HG03060 (cell line): Measurements from ENCODE around the gene C1orf210.

Source experiments
- ATAC-seq: cut with Tn5 transposase; IDR thresholded peaks from one replicate; pipeline ENCODE4 v1.9.1; 2021; ENCODE audit warnings: low read depth, moderate number of reproducible peaks; ENCODE audit not compliant: unreplicated experiment

Gene C1orf210

DNA sequence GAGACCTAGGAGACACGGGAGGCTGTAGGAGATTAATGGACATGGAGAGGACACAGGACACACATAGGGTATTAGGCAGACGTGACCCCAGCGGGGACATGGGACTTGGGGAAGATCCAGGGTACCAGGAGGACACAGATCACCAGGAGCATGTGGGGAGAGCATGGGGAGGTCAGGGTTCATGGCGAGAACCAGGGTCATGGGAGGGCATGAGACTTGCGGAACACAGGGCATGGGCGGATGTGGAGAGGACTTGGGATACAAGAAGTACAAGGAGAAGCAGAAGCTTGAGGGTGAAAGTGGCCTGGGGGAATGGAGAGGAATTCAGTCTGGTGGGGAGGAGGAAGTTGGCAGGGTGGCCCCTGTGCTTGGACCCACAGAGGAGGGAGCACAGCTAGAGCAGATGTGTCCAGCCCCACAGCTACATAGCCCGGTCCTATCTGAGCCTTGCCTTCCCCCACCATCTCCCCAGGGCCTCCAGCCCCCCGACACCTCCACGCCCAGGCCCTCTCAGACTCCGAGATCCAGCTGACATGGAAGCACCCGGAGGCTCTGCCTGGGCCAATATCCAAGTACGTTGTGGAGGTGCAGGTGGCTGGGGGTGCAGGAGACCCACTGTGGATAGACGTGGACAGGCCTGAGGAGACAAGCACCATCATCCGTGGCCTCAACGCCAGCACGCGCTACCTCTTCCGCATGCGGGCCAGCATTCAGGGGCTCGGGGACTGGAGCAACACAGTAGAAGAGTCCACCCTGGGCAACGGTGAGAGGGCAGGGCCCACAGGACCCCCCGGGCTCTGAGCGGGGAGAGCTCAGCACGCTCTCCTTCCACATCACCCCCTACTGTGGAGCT, 27.5 kb upstream of the C1orf210 start:
- no peak for ATAC-seq

DNA sequence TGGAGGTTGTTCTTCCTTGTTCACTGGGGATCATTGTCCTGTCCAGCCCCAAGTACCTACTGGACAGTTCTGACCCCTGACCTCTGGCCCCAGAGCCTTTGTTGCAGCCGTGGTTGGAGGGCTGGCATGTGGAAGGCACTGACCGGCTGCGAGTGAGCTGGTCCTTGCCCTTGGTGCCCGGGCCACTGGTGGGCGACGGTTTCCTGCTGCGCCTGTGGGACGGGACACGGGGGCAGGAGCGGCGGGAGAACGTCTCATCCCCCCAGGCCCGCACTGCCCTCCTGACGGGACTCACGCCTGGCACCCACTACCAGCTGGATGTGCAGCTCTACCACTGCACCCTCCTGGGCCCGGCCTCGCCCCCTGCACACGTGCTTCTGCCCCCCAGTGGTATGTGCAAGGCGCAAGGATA, 26.8 kb upstream of the C1orf210 start:
- no peak for ATAC-seq

DNA sequence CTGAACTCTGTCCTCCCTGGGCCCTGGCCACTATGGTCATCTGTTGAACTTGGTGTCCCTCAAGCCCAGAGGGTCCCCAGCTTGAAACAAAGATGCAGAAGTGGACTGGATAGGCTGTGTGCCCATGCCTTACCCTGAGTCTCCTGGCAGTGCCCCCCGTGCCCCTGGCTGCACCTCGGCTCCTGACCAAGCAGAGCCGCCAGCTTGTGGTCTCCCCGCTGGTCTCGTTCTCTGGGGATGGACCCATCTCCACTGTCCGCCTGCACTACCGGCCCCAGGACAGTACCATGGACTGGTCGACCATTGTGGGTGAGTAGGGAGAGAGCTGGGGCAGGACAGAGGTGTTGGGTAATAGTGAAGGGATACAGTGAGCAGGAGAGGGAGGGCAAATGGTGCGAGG, 26.1 kb upstream of the C1orf210 start:
- no peak for ATAC-seq

DNA sequence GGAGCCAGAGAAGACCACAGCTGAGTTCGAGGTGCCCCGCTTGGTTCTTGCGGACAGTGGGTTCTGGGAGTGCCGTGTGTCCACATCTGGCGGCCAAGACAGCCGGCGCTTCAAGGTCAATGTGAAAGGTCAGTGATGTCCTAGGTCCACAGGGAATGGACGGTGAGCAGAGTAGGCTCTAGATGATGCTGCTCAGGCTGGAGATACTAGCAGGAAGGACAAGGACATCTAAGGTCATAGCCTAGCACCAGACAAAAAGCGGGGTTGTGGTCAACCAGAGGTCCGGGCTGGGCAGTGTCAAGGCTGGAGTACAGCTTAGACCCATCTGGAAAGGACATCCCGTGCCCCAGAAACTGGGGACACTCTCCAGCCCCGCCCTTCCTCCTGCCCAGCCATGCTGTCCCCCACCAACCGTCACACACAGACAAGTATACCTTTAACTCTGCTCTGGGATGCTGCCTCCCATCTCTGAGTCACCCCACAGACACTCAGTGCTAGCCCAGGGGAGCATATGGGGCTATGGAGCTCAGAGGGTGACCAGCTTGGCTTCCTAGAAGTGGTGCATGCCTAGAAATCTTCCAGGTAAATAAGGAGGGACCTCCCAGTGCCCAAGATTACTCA, 24.1 kb upstream of the C1orf210 start:
- ATAC-seq = no peak

DNA sequence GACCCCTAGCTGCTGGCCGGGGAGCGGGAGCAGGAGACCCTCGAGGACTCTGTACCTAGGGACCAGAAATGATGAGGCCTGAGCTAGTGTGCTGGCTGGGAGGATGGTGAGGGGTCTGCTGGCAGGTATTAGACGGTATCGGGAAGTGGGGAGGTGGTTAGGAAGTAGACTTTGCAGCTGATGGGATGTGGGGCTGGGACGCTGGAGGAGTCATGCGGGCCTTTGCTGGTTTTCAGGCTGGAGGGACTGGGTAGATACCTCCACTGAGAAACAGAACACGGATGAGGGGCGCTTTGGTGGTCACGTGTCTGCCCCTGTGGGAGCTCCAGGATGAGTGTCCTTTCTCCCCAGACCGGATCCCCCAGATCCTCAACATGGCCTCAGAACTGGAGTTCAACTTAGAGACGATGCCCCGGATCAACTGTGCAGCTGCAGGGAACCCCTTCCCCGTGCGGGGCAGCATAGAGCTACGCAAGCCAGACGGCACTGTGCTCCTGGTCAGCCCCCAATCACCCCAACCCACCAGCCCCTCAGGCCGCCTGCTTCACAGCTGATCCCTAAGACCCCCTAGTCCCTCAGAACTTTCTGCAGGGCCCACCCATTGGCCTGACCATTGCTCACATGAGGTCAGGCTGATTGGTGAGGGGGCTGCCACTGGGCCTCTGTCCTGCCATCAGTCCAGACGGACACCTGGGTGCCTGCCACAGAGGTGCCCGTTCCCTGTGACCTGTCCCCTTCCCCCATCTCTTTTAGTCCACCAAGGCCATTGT, 23.4 kb upstream of the C1orf210 start:
- ATAC-seq = no peak

DNA sequence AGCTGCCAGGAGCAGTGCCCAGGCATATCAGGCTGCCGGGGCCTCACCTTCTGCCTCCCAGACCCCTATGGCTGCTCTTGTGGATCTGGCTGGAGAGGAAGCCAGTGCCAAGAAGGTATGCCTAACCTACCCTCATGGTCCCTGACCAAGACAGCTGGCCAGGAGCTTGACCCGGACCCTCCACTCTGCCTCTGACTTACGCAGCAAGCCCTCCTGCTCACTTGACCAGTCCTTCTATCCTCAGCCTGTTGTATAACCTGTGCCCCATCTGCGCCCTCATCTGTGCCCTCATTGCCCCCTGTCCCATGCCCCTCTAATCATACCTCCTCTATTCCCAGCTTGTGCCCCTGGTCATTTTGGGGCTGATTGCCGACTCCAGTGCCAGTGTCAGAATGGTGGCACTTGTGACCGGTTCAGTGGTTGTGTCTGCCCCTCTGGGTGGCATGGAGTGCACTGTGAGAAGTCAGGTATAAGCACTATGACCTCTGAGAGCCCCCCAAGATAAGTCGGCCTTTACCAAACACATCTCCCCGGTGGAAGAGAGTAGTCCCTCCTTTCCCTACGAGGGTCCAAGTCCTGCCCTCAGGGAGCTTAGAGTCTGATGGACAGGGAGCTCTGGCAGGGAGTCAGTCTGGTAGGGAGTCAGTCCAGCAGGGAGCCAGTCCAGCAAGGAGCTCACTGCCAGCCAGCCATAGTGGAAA, 22.2 kb upstream of the C1orf210 start:
- ATAC-seq = no peak

DNA sequence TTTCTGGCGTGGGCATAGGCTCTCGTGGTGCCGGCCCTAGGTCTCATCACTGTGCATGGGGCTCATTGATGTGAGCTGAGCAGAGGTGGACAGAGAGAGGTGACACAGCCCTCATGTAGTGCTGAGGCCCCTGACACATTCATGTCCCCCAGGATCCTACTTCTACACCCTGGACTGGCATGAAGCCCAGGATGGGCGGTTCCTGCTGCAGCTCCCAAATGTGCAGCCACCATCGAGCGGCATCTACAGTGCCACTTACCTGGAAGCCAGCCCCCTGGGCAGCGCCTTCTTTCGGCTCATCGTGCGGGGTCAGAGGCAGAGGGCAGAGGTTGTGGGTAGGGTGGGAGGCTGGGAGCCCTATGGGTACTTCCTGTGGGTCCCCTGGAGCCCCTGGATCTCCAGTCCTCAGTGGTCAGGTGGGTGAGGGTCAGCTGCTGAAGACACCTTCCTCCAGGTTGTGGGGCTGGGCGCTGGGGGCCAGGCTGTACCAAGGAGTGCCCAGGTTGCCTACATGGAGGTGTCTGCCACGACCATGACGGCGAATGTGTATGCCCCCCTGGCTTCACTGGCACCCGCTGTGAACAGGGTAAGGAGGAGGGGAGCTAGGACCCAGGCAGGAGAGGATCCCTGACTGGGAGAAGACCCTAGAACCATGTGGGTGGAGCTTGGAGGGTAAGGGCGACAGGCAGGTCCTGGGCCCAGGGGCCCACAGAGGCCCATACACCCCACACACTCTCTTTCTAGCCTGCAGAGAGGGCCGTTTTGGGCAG, 21.5 kb upstream of the C1orf210 start:
- no peak for ATAC-seq

DNA sequence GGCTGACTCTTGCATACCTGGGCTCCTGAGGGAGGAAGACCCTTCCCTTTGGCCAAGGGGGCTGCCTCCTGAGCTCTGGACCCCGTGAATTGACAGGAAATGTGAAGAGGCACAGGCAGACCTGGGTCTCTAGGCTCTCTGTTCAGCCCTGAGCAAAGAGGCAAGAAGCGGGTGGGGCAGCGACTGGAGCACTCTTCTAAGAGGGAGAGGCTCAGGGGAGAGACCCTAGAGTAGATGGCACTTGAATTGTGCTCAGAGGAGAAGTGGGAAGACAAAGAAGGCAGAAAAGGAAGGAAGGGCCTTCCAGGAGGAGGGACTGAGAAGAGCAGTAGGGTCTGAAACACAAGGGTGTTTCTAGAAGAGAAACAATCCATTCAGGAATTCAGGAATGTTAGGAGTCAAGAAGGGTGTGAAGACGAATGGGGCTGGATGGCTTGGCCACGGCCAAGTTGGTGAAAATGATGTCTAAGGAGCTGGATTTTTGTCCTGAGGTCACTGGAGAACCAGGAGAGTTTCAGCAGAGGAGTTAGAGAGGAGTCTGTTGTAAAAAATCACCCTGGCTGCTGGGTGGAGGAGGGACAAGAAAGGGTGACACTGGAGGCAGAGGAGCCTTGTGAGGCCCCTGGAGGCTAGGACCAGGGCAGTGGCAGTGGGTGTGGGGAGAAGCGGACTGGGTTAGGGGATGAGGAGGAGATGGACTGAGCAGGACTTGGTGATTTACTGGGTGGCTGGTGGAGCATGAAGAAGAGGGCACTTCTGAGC, 20.7 kb upstream of the C1orf210 start:
- no peak for ATAC-seq

DNA sequence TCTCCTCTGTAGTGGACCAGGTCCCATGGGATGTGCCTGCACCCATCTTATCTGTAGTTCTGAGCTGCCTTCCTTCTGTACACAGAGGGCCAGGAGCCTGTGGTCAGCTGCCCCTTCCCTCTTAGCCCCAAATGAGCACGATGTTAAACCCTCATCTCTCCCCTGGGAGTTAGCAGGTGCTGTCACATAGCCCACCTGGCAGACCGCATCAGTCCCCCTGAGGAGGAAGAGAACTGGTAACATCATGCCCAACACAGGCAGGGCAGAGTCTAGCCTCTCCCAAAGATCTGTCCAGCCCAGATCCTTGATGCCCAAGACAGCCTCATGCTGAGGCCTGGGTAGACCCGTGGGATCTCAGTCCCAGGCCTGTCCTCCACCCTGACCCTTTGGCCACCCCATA, 20.1 kb upstream of the C1orf210 start:
- no peak for ATAC-seq

DNA sequence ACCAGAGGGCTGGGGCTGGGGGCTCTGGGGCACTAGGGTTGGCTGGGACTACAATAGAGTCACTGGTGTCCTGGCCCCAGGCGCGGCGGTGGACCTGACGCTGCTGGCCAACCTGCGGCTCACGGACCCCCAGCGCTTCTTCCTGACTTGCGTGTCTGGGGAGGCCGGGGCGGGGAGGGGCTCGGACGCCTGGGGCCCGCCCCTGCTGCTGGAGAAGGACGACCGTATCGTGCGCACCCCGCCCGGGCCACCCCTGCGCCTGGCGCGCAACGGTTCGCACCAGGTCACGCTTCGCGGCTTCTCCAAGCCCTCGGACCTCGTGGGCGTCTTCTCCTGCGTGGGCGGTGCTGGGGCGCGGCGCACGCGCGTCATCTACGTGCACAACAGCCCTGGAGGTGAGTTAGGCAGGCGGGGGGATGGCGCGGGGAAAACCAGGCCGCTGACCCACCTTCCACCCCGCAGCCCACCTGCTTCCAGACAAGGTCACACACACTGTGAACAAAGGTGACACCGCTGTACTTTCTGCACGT, 19.5 kb upstream of the C1orf210 start:
- no peak for ATAC-seq

DNA sequence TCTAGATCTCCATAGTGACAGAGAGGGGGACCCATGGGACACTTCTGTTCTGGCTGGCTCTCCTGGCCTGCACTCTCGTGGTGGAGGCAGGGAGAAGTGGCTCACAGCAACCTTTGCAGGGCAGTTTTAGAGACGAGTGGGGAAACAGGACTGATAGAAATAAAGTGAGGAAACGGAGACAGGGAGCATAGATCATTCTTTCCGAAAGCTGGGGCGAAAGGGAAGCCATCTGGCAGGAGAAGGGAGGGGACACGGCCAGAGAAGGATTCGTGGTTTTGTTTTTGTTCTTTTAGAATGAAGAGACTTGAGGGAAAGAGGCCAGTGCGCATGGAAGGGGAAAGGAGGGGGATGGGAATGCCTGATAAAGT, 18.9 kb upstream of the C1orf210 start:
- ATAC-seq = no peak

DNA sequence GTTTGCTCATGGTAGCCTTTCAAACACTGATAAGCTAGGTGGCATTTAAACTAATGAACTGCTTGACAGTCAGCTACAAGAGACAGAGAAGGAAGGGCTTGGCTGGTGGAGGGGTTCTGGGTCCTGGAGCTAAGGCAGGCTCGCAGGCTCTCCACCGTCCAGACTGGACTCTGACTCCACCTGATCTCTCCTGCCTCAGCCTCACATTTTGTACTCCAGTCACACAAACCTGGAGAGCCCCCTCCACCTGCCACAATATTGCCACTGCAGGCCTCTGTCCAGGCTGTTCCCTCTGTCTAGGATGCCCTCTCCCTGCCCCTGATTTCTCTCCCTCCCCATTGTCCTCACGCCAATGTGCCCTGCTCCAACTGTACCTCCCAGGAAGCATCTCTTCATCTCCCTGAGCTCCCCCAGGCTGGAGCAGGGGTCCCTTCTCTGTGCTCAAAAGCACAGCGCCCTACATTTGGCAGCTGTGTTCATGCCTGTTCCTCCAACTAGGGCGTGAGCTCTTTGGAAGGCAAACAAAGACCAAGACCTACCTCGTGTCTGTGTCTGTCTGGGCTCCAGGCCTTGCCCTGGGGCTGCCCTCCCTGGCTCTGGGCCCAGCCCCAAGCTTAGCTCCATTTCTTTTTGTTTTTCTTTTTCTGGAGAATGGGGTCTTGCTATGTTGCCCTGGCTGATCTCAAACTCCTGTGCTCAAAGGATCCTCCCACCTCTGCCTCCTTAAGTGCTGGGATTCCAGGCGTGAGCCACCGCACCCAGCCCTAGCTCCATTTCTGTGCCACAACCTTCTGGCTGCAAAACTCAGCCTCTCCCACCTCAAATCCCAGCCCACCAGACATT, 18.3 kb upstream of the C1orf210 start:
- ATAC-seq = no peak

DNA sequence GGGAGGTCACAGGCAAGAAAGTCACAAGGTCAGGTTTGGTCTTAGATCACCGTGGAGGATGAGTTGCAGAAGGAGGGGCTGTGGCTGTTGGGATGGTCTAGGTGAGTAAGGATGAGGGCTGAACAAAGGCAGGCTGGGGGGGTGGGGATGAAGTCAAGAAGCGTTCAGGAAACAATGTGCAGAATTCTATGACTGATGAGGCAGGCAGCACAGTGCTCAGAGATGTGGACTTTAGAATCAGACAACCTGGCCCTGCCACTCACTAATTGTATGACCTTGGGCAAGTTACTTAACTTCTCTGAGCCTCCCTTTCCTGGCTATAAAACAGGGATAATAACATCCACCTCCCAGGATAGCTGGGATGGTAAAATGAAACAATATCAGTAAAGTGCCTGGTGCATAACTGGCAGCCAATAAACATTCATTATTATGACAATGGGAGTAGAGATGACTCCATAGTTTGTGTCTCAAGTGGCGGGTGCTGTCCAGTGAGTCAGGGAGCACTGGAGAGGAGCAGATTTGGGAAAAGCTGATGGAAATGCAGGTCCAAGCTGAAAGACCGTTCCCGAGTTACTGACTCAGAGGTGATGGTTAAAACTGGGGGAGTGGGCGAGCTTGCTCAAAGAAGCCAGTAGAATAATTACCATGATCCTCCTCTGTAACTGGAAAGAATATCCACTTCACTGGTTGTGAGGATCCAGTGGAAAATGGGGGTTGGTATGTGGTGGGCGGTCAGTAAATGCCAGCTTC, 17.5 kb upstream of the C1orf210 start:
- ATAC-seq = no peak

DNA sequence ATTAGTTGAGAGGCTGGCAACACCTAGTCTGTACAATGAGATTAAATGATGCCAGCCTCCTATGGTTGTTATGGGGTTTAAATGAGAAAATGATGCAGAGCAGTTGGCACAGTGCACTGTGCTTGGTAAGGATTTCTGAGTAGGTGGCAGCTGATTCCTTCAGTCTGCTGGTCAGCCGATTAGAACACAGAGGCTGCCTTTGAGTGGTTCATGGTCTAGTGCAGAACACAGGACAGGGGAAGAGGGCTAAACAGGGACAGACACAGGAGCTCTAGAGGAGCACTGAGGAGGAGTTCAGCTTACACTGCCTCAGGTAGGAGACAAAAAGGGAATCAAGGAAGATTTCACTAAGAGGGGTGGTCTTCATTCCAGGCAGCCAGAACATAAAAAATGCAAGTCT, 16.8 kb upstream of the C1orf210 start:
- no peak for ATAC-seq

DNA sequence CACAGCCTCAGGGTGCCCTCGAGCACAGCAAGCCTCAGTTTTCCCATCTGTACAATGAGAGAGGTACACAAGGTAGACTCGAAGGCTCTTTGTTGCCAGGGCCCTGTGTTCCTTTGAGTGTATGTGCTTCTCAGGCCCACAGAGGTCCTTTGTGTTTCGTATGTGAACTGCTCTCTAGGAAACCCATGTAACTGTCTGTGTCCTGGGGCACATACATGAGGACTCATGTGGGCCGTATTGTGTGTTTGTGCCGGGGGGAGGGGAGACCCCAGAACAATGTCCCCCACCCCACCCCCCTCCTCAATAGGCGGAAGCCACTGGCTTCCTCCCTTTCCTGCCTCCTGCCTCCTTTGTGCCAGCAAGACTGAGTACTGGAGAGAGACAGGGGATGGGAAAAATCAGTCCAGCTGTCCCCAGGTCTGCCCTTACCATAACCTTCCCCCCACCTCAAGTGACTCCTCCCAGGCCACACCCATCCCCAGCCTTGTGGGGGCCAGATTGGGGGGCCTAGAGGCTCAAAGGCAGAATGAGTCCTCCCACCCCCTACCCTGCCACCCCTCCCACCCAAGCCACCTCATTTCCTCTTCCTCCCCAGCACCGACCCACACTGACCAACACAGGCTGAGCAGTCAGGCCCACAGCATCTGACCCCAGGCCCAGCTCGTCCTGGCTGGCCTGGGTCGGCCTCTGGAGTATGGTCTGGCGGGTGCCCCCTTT, 15.2 kb upstream of the C1orf210 start, which contains the start of gene TIE1:
Gene TIE1 (plus strand): TSS at position 605 of the 717 bp plus-strand sequence. CDS start 90 bp downstream, at position 695.
- ATAC-seq = no peak

DNA sequence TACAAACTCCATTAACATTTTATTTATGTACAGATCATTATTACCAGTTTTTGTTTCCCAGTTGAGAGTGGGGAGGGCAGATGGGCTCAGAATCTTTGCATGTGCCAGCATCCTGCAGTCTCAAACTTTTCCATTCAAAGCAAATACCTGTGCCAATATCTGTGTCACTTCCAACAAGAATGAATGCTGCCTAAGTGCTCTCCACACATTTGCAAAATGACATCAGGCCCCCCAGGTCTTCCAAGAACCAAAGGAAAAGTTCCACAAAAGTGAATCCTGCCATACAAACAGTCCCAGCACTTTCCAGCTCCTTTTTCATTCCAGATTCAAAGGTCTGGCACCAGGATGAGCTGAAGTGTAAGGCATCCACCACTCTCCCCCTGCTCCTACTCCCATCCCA, 13.7 kb upstream of the C1orf210 start:
- ATAC-seq = no peak

DNA sequence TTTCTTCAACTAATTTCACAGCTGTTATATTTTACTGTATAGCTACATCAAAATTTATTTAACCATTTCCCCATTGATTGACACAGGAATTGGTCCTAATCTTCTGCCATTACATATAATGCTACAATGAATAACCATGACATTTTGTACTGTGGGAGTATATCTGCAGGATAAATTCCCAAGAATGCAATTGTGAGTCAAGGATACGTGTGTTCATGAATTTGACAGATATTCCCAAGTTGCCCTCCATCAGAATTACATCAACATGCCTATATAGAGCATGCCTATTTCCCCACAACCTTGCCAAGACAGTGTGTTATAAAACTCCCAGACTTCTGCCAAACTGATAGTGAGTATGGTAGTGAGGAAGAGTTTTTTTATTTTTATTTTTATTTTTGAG, 12.7 kb upstream of the C1orf210 start:
- no peak for ATAC-seq
